Measurements from ENCODE around the gene PCSK4.

The PCSK4 gene

DNA sequence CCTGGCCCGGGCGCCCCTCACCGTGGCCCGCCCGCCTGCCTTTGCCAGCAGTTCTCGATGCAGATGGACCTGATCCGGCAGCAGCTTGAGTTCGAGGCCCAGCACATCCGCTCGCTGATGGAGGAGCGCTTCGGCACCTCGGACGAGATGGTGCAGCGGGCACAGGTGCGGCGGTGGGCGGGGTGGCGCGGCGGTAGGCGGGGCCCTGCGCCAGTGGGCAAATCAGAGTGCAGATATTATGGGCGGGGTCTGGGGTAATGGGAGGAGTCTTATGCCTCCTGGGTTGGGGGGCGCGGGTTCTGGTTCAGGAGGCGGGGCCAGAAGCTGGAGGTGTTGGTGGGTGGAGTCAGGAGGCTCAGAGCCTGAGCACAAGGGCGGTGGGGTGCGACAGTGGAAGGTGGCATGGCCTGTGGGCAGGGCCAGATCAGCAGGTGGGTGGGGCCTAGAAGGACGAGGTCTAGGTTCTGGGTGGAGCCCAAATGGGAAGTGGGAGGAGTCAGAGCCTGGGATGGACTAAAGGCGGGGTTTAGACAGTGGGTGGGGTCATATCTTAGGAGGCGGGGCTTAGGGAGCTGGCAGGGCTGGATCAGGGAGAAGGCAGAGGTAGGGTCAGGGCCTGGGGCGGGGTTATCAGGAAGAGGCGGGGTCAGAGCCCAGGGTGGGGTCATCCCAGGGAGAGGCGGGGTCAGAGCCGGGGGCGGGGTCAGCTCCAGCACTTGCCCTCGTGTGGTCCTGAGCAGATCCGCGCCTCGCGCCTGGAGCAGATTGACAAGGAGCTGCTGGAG, 34.6 kb downstream of the PCSK4 start:
- peak in 1 of 3 experiments; percentile 64 for DNase-seq (ENCODE audit: low read depth in 3 of 3)

DNA sequence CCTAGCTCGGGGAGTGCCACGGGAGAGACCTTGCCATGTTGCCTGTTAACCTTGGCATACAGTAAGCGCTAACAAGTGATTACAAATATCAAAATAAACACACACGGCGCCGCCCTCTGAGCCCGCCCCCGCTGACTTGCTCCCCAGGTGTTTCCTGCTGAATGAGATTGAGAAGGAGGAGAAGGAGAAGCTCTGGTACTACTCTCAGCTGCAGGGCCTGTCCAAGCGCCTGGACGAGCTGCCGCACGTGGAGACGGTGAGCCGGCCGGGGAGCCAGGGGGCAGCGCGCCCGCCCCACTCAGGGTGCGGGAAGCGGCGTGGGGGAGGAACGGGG, 35.2 kb downstream of the PCSK4 start:
- DNase-seq (ENCODE audit: low read depth in 3 of 3) = no peak

DNA sequence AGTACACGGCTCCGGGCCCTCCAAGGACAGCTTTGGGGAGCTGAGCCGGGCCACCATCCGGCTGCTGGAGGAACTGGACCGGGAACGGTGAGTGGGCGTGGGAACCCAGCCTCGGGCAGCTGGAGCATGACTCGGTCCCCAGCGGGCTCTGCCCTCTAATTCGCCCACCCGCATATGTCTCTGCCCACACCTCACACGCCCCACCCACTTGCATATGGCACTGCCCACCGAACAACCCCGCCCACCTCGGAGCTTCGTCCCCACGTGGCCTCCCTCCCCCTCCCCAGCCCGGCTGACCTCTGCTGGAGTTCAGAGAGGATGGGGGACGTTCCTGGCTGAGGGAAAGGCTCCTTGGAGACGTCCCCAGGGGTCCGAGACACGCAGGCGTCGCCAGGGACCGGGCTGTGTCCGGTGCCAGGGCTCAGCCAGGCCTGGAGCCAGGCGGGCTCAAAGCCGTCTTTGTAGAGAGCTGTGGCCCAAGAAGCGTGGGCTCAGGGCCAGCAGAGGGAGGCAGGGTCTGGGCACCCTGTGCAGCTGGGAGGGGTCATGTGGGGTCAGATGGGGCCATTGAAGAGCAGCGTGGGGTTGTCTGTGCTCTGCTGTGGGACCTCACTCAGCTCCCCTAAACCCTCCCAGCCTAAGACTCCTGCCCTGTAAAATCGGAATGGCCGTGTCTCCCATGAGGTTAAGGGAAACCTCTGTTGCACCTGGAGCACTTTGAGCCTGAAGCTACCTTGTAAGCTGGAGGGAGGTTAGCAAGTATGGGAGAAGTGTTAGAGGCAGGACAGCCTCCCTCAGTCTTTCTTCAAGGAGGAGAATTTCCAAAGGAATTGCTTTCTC, 36.4 kb downstream of the PCSK4 start:
- DNase-seq (ENCODE audit: low read depth in 3 of 3) = no peak

DNA sequence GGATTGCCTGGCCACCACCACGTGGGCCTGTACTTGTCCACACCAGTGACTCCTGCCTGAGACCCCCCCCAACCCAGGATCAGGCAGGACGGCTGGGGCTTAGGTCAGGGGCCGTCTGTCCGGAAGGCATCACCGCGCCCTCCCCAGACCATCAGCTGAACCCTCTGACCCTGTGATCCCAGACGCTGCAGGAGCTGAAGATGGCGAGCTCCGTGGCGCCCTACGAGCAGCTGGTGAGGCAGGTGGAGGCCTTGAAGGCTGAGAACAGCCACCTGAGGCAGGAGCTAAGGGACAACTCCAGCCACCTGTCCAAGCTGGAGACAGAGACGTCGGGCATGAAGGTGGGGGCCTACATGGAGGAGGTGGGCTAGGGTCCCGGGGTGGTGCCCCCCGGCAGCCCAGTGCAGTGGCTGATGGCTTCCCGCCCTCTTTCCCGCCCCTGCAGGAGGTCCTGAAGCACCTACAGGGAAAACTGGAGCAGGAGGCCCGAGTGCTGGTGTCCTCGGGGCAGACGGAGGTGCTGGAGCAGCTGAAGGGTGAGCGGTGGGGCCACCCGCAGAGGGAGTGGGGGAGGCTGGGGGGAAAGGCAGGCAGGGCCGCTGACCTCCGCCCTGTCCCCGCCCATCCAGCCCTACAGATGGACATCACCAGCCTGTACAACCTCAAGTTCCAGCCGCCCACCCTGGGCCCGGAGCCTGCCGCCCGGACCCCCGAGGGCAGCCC, 37.2 kb downstream of the PCSK4 start:
- no peak for DNase-seq (ENCODE audit: low read depth in 3 of 3)

DNA sequence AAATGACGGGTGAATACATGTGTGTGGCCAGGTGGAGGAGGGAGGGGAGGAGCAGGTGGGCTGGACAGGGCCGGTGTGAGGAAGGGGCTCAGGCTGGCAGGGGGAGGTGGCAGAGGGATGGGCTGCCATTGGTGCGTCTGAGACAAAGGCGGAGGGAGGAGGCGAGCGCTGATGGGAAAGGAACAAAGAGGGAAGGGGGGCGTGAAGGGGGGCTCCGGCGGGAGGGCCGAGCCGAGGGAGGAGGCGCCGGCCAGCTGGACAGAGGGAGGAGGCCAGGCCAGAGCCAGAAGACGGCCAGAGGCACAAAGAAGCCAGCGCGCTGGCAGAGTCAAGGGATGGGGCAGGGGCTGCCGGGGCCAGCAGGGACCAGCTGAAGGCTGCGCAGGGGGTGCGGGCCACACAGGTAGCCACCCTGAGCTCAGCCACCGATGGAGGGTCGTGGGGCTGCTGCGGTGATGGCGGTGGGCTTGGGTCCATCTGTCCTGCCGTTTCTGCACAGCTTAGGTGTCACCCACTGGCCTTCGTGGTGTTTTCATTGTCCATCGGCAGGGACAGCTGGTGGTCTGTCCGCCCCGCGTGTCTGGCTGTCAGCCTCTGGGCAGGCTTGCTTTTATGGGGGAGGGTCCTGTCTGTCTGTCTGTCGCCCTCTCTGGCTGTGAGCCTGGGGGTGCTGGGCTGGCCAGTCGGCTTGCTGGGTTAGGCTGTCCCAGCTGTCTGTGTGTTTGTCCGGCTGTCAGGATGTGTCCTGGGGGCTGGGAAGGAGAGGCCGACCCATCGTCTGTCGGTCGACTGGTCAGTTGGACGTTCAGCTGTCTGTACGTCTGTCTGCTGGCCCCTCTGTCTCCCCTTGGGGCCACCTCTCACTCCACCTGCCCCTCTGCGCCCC, 38.0 kb downstream of the PCSK4 start:
- DNase-seq (ENCODE audit: low read depth in 3 of 3) = no peak

DNA sequence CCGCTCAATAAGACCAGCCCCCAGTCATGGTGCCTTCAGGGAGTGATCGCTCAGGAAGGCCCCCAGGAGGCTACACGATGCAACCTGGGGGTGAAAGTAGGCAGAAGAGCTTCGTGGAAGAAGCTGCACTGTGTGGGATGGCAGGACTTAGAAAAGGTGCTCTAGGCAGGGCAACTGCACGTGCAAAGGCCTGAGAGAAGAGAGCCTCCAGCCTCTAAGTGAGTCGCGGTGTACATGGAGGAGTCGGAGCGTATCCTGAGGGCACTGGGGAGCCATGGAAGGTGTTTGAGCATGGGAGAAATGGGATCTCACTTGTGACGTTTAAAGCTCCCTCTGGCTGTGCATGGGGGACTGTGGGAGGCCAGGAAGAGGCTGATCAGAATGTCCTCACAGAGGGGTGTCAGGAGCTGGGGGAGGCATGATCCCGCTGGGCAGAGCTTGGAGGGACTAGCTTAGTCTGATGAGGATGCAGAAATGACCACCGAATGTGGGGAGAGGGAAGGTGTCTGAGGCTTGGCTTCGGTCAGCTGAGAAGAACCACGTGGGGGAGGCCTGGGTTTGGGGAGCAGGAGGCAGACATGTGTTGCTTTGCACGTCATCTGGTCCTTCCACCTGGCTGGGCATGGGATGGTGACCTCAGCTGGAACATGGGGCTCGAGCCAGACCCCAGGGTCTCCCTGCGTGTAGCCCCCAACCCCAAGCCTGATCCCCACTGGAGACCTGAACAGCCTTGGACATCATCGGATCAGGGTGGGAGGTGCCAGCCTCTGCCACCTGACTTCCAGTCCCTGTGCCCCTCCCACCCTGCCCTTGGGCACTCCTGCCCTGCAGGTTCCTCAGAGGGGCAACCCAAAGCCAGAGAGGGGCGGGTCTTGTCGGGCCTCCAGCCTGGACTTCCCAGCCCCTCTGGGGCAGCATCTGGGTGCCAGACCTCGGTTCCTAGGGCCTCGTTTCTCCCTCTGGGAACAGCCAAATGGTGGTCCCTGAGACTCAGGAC, 39.1 kb downstream of the PCSK4 start:
- DNase-seq (ENCODE audit: low read depth in 3 of 3) = no peak

DNA sequence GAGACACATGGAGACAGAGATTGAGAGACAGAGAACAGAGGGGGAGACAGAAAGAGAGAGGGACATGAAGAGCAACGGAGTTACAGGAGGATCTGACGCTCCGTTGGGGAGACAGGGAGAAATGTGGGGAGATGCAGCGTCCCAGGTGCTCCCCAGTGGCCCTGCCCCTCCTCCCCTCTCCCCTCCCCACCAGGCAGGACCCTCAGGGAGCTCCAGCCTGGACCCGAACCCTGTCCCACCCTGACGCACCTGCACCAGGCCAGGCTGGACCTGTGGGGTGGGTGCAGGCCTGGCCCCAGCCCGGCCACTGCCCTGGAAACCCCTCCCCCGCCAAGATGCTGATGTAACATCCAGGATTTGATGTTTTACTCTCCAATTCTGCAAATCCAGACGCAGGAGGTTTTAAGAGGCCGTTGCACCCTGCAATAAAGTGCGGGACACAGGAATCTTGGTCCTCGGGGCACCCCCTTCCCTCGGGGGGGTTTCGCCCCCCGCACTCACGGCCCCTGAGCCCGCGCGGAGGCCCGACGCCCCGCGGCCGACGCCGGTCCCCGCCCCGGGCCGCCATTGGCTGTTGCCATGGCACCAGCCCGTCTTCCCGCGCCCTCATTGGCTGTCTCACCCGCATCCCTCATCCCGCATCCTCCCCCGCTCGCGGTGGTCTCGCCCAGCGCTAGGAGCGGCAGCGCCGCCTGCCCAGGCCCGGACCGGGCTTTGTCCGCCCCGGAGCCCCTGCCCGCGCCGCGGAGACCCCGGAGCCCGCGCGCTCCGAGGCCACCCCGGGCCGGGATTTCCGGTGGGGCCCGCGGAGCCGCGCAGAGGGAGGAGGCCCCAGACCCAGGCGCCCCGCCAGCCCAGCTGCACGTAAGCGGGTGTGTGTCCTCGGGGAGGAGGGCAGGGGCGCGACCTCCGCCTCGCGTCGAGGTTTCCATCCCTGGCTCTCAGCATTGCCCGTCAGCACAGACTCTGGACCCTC, 40.4 kb downstream of the PCSK4 start, which contains the start of gene APC2:
APC2 (plus strand) TSS at position 655 of the 976 bp plus-strand sequence. CDS start 2,881 bp downstream, outside the sequence.
- no peak for DNase-seq (ENCODE audit: low read depth in 3 of 3)

DNA sequence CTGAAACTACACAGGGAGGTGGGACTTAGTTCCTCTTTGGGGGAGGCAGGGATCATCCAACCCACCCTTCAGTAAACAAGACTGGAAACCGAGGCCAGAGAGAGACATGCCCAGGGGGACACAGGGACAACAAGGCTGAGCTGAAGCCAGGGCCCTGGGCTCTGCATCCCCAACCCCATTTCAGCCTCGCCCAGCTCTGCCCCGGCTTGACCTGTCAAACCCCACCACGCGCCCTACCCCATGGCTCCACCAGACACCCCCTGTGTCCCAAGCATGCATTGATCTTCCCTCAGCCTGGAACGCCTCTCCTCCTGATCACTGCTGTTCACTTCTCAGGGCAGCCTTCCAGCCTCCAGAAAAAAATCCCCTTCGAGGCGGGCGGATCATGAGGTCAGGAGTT, 42.2 kb downstream of the PCSK4 start:
- no peak for DNase-seq (ENCODE audit: low read depth in 3 of 3)

DNA sequence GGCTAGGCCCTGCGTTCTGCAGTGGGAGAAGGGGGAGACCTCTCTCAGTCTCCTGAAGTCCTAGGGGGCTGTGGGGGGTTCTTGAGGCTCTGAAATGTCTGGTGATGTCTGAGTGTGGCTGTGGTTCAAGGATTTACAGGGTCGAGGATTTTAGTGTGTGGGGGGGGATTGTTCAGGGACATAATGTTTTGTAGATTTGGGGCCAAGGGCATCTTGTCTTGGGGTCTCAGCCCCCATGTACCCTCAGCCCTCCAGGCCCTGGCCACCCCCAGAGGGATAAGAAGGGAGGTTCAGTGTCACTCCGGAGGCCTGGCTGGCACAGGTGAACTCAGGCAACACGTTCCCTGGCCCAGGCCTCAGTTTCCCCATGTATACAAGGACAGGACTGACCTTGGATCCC, 42.6 kb downstream of the PCSK4 start:
- no peak for DNase-seq (ENCODE audit: low read depth in 3 of 3)

DNA sequence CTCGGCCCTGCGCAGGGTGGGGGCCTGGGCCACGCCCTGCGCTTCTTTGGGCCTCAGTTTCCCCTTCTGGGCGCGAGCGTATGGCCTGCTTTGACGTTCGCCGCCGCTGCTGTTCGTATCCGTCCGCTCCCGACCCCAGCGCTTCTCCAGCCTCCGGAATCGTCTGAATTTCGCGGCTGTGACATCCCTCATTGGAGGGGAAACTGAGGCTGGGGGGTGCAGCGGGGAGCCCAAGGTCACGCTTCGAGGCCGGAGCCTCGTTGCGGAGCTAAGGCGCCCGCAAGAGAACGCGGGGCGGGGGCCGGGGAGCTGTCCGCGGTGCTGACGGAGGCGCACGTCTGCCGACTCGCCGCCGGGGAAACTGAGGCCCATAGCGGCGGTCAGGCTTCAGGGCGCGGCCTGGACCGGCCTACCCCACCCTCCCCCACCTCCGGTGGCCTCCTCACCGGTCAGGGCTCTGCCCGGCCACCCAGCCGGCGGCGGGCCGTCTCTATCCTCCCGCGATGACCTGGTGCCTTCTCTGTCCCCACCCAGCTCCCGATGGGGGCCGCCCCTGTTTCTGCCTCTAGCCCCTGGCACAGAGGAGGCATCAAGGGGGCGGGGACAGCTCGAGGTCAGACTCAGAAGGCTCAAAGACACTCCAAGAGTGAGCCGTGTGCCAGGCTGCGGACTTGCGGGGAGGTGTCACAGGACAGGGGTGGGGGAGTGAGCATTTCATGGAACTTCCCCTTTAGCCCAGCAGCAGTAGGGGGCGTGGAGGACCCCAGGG, 43.3 kb downstream of the PCSK4 start:
- DNase-seq (ENCODE audit: low read depth in 3 of 3) = no peak

DNA sequence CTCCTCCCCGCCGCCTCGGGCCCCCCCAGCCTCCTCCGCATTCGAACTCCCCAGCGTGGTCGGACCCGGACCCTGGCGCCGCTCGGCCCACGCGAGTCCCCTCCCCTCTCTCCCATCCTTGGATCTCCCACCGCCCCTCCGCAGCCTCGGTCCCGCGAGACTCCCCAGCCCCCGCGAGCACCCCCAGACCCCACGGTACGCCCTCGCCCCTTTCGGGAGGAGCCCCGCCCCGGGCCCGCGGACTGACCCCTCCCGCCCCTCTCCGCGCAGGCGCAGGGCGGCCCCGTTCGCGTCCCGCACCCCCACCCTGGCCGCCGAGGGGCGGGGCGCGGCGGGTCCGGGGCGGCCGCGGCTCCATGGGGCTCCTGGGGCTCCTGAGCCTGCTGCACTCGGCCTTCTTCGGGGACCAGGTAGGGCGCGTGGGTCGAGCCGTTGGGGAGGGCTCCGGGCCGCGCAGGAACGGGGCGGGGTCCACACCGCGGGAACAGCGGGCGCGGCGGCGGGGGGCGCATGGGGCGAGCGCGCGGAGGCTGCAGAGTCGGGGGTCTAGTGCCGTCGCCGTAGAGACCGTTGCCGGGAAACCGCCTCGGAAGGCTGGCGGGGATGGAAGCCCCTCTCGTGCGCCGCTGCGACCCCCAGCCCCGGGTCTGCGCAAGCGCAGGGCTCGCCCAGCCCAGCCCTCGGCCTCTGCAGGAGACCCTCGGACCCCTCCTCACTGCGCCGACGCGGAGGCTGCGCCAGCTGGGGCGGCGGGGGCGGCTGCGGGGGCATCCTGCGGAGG, 44.0 kb downstream of the PCSK4 start:
- DNase-seq (ENCODE audit: low read depth in 3 of 3) = no peak

DNA sequence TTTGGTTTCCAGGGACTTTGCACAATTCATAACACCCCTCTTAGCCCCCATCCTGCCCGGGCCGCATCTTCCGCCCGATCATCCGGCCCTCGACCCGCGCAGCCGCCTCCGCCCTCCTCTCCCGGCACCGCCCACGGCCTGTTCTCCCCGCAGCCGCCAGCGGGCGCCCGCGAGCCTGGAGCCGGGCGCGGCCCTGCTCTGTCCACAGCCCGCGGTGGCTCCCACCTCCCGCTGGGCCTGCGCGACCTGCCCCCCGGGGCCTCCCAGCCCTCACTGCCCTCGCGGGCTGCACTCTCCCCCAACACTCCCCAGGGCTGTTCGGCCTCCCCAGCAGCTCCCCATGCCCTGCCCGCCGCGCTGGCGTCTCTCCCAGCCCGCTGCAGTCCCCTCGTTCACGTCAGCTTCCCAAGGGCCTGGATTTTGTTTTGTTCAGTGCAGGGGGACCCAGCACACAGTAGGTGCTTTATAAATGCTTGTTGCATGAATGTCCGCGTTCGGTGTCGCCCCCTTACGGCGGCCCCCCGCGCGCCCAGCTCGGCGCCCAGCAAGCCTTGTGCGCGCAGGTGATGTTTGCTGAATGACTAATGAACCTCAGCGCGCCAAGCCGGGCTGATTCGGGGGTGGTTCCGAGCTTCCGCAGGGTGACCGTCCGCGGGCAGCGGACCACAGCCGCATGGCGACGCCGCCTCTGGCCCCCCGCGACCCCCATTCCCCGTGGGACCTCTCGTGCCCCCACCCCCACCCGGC, 44.8 kb downstream of the PCSK4 start:
- DNase-seq (ENCODE audit: low read depth in 3 of 3) = peak; percentile 56 to 78 (median 57)

DNA sequence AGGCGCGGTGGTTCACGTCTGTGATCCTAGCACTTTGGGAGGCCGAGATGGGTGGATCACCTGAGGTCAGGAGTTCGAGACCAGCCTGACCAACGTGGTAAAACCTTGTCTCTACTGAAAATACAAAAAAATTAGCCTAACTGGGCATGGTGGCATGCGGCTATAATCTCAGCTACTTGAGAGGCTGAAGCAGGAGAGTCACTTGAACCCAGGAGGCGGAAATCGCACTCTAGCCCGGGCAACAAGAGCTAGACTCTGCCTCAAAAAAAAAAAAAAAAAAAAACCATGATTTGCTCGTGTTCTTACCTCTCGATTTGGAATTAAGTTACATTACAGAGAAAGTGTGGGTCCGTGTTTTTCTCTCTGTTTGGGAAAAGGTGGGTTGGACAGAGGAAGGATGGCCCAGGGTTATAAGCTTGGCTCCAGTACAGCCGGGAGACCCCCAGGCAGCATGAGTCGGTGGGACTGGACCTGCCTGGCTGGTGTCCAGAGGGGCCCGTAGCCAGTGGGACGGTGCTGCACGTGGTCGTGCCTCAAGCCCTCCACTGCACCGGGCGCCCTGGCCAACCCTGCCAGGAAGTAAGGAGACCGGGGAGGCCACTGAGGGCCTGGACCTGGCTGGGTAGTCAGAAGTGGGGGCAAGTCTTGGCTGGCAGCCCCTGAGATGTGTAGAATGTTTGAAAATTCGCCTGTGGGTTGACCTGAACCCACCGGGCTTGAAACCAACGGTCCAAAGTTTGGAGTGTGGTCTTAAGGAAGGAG, 48.3 kb downstream of the PCSK4 start:
- DNase-seq (ENCODE audit: low read depth in 3 of 3) = no peak

DNA sequence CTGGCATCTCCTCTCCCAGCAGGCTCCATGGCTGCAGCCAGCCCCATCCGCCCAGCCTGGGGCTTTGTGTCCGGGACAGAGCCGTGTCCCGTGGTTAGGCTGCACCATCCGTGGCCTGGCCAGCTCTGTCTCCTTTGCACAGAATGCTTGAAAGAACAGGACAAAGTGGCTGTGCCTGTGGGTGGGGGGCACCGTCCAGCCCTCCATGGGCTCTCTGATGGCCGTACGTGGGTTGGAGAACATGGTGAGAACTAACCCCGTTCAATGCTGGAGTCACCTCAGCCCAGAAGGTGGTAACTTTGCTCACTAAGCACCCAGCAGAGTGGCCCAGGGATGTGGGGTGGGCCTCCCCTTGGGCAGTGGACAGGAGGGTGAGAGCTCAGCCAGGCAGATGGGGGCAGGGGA, 49.1 kb downstream of the PCSK4 start:
- DNase-seq (ENCODE audit: low read depth in 3 of 3) = no peak

DNA sequence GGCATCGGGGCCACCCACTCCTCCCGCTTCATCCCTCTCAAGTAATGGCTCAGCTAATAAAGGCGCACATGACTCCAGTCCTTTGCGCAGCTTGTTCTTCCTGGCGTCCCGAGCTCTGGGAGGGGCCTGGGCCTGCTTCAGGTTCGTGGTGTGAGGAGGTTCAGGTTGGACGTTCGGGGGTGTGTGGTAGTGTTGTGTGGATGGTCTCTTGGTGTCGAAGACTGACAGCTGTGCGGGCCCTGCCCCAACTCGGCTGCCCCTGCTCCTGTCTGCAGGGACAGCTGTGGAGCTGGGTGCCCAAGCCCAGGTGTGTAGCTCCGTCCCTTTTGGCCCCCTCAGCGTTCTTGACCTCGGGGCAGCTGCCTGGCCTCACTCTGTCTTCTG, 49.7 kb downstream of the PCSK4 start:
- no peak for DNase-seq (ENCODE audit: low read depth in 3 of 3)

All from stimulated activated CD4-positive, alpha-beta T cell treated with anti-CD3 and anti-CD28 coated beads, TNF-alpha, amount 100 ng/mL, for 24 hours (primary cell).